OCI-LY1 (cell line): ENCODE data around the gene POGLUT3.

Experiments
- EZH2 ChIP-seq: fragments of 200-600 bp; sonication (generic), shearing (Covaris generic); IDR thresholded peaks from 2 replicates; pipeline ENCODE4 v1.8.0; 2017; ENCODE audit warnings: borderline replicate concordance, mixed run types, mild to moderate bottlenecking, antibody characterized with exemption, low read length, moderate library complexity, mixed read lengths
- TF ChIP-seq, protein P1 (sequence below): fragments of 200-600 bp; sonication (generic), shearing (Covaris generic); IDR thresholded peaks from 2 replicates; pipeline ENCODE4 v1.5.1; 2017; ENCODE audit warnings: mild to moderate bottlenecking, antibody characterized with exemption, low read length, moderate library complexity, mixed read lengths

DNA sequence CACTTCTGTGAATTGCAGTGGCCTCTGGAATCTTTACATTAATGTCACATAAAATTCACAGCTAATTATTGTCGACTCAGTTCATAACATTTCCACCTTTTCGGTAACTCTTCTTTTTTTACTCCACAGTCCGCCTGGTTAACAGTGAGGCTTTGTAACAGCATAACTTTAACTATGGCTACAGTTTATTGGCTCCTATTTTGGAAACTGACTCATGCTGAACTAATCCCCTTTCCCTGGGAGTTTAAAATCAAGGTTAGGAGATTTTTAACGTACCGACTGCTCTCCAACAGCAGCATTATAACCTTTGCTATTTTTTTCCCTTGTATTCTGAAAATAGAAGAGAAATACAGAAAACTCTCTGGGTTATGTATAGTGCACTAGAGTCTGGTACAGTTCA, 3.2 kb upstream of the POGLUT3 start:
- TF ChIP-seq, protein P1, sequence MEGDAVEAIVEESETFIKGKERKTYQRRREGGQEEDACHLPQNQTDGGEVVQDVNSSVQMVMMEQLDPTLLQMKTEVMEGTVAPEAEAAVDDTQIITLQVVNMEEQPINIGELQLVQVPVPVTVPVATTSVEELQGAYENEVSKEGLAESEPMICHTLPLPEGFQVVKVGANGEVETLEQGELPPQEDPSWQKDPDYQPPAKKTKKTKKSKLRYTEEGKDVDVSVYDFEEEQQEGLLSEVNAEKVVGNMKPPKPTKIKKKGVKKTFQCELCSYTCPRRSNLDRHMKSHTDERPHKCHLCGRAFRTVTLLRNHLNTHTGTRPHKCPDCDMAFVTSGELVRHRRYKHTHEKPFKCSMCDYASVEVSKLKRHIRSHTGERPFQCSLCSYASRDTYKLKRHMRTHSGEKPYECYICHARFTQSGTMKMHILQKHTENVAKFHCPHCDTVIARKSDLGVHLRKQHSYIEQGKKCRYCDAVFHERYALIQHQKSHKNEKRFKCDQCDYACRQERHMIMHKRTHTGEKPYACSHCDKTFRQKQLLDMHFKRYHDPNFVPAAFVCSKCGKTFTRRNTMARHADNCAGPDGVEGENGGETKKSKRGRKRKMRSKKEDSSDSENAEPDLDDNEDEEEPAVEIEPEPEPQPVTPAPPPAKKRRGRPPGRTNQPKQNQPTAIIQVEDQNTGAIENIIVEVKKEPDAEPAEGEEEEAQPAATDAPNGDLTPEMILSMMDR: no peak
- no peak for TF ChIP-seq EZH2
